Measurements from ENCODE around the gene NPLOC4. TPM values are rescaled to one million over a fixed set of nuclear protein-coding genes. Genes with fewer than 3 reads are reported as not detected.

Gene NPLOC4
- total and polyA plus RNA-seq, 2 donors (not counting 1 experiment from before 2014, with no cell fraction given) = 70.2 to 101 TPM

DNA sequence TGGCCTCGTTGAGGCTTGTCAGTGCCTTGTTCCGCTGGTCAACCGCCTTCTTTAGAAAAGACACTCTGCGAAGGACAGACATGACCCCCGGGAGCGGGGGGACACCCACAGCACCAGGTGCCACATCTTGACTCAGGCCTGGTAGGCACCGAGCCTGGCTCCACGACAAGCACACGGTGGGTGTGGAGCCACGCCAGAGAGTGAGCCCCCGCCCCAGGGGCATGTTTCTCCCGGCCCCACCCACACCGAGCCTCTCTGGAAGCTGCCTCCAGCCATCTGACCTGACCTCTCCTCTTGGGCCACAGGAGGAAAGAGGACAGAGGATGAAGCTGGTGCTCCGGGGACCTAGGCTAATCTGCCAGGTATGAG is 89.3 kb downstream of the NPLOC4 start:
- Histone ChIP-seq H4K20me1 (ENCODE audit: control insufficient read depth, insufficient read depth, low read length, poor library complexity, severe bottlenecking) (peaks cover 37% of the 10 kb centered on the region), H3K27me3 (replicated peaks in 1 of 4; ENCODE audit: control extremely low read depth in 1 of 4, control insufficient read depth in 3 of 4, insufficient read depth in 4 of 4, low read length in 3 of 4) (no peaks in the 10 kb centered on the region), H3K4me2 (replicated peaks; ENCODE audit: low read depth, low read length, poor library complexity, severe bottlenecking) (no peak overlapping the region), H3K9ac (ENCODE audit: low read length) (no peak overlapping the region), H3K4me1 (ENCODE audit: control insufficient read depth in 2 of 2, insufficient read depth in 2 of 2, low read length in 2 of 2) (peaks cover 7 to 9% of the 10 kb centered on the region in 2 donors), H3K4me3 (ENCODE audit: control extremely low read depth in 1 of 5, extremely low read depth in 1 of 5, insufficient read depth in 1 of 5, low read depth in 2 of 5, low read length in 4 of 5) (no peak overlapping the region), H3K79me2 (ENCODE audit: control insufficient read depth, insufficient read depth, low read length) (peaks cover 40% of the 10 kb centered on the region), H3K36me3 (replicated peaks in 1 of 2; ENCODE audit: control extremely low read depth in 1 of 2, control insufficient read depth in 1 of 2, extremely low read depth in 1 of 2, insufficient read depth in 2 of 2, low read length in 1 of 2) (peaks cover 0 to 68% of the 10 kb centered on the region in 2 experiments), H3K27ac (ENCODE audit: low read length in 2 of 2) (no peak overlapping the region), H3K9me3 (ENCODE audit: control extremely low read depth in 1 of 3, control insufficient read depth in 2 of 3, insufficient read depth in 1 of 3, low read length in 2 of 3) (no peaks in the 10 kb centered on the region), H2AFZ (ENCODE audit: insufficient read depth, low read depth, low read length, poor library complexity, severe bottlenecking) (no peak overlapping the region)
- no peaks in the 10 kb centered on the region for H3K9me3 Mint-ChIP-seq (ENCODE audit: insufficient read depth)
- TF ChIP-seq EZH2 (IDR thresholded peaks at IDR 0.05; ENCODE audit: borderline replicate concordance, insufficient read depth, low read depth, low read length, poor library complexity, severe bottlenecking) = no peak
- TF ChIP-seq, protein P1, sequence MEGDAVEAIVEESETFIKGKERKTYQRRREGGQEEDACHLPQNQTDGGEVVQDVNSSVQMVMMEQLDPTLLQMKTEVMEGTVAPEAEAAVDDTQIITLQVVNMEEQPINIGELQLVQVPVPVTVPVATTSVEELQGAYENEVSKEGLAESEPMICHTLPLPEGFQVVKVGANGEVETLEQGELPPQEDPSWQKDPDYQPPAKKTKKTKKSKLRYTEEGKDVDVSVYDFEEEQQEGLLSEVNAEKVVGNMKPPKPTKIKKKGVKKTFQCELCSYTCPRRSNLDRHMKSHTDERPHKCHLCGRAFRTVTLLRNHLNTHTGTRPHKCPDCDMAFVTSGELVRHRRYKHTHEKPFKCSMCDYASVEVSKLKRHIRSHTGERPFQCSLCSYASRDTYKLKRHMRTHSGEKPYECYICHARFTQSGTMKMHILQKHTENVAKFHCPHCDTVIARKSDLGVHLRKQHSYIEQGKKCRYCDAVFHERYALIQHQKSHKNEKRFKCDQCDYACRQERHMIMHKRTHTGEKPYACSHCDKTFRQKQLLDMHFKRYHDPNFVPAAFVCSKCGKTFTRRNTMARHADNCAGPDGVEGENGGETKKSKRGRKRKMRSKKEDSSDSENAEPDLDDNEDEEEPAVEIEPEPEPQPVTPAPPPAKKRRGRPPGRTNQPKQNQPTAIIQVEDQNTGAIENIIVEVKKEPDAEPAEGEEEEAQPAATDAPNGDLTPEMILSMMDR (IDR thresholded peaks at IDR 0.05) = no peak
- intact Hi-C loops (cut with micrococcal nuclease) = no loop called here
- H3K27me3 Mint-ChIP-seq = no peaks in the 10 kb centered on the region
- CTCF ChIA-PET = interaction anchor here (0.6 to 1.1 kb wide), 2 partner anchors 72 to 256 kb away, joined by 3 read pairs; no protein-coding TSS in a partner anchor
- POLR2A ChIA-PET = no interaction called here
- H3K4me1 Mint-ChIP-seq = peaks cover 15% of the 10 kb centered on the region
- DNase-seq (no peak), ATAC-seq (ENCODE audit: low read depth) (no peak)
- H3K4me3 Mint-ChIP-seq = no peak overlapping the region
- H3K27ac Mint-ChIP-seq = no peak overlapping the region
- 95% methylated on average over 11 of the region's 14 CpGs for WGBS (ENCODE audit: insufficient coverage)

DNA sequence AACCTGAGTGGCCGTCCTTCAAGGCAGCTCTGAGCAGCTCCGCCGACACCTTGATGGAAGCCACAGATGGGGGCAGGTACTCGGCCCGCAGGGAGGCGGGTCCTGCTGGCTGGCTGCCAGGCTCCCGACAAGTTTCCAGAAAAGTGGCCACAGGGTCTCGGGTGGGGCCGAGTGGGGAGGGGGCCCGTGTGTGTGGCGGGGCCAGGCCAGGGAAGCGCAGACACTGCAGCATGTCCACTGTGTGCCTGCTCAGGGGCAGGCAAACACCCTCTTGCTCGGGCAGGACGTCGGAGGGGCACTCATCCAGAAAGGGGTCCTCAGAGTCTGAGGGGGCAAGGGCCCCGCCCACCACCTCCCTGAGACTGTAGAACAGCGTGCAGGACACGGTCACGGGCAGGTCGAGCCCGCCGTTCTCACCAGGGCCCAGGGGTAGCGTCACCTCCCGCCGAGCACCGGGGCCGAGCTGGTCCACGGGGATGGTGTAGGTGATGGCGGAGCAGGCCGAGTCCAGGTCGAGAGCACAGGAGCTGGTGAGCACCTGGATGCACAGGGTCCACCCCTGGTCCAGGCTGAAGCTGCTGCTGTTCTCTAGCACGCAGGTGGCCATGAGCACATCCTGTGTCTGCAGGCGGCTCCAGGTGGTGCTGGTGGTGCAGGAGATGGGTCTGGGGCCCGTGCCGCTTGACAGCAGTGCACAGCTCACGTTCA is 89.9 kb downstream of the NPLOC4 start:
- Mint-ChIP-seq H3K4me3 (no peak overlapping the region), H3K27ac (no peak overlapping the region), H3K9me3 (ENCODE audit: insufficient read depth) (no peaks in the 10 kb centered on the region), H3K27me3 (no peaks in the 10 kb centered on the region), H3K4me1 (peaks cover 15% of the 10 kb centered on the region)
- Histone ChIP-seq H3K4me3 (ENCODE audit: control extremely low read depth in 1 of 5, extremely low read depth in 1 of 5, insufficient read depth in 1 of 5, low read depth in 2 of 5, low read length in 4 of 5) (no peak overlapping the region), H3K4me2 (replicated peaks; ENCODE audit: low read depth, low read length, poor library complexity, severe bottlenecking) (no peak overlapping the region), H3K79me2 (ENCODE audit: control insufficient read depth, insufficient read depth, low read length) (peaks cover 40% of the 10 kb centered on the region), H3K4me1 (ENCODE audit: control insufficient read depth in 2 of 2, insufficient read depth in 2 of 2, low read length in 2 of 2) (peaks cover 7 to 9% of the 10 kb centered on the region in 2 donors), H3K27ac (ENCODE audit: low read length in 2 of 2) (no peak overlapping the region), H3K27me3 (replicated peaks in 1 of 4; ENCODE audit: control extremely low read depth in 1 of 4, control insufficient read depth in 3 of 4, insufficient read depth in 4 of 4, low read length in 3 of 4) (no peaks in the 10 kb centered on the region), H3K9me3 (ENCODE audit: control extremely low read depth in 1 of 3, control insufficient read depth in 2 of 3, insufficient read depth in 1 of 3, low read length in 2 of 3) (no peaks in the 10 kb centered on the region), H4K20me1 (ENCODE audit: control insufficient read depth, insufficient read depth, low read length, poor library complexity, severe bottlenecking) (peaks cover 34% of the 10 kb centered on the region), H2AFZ (ENCODE audit: insufficient read depth, low read depth, low read length, poor library complexity, severe bottlenecking) (no peak overlapping the region), H3K9ac (ENCODE audit: low read length) (no peak overlapping the region), H3K36me3 (replicated peaks in 1 of 2; ENCODE audit: control extremely low read depth in 1 of 2, control insufficient read depth in 1 of 2, extremely low read depth in 1 of 2, insufficient read depth in 2 of 2, low read length in 1 of 2) (peaks cover 0 to 71% of the 10 kb centered on the region in 2 experiments)
- ChIA-PET POLR2A (no interaction called here), CTCF (interaction anchor here (0.6 to 2.0 kb wide), 4 partner anchors 51 to 255 kb away, joined by 3 to 6 read pairs (median 3); no protein-coding TSS in a partner anchor)
- 96% methylated on average over 36 of the region's 36 CpGs for WGBS (ENCODE audit: insufficient coverage)
- ATAC-seq (ENCODE audit: low read depth) (no peak), DNase-seq (no peak)
- intact Hi-C loops (cut with micrococcal nuclease) = no loop called here
- TF ChIP-seq EZH2 (IDR thresholded peaks at IDR 0.05; ENCODE audit: borderline replicate concordance, insufficient read depth, low read depth, low read length, poor library complexity, severe bottlenecking) = no peak
- TF ChIP-seq, protein P1 (IDR thresholded peaks at IDR 0.05) = no peak
